ENCODE measurements around the gene ZDHHC13. TPM values are rescaled to one million over a fixed set of nuclear protein-coding genes. Genes with fewer than 3 reads are reported as not detected.

Gene ZDHHC13
- polyA plus RNA-seq, 2 of the 4 experiments (the other 2 are of a cell fraction): 17.6 to 34.3 TPM

DNA sequence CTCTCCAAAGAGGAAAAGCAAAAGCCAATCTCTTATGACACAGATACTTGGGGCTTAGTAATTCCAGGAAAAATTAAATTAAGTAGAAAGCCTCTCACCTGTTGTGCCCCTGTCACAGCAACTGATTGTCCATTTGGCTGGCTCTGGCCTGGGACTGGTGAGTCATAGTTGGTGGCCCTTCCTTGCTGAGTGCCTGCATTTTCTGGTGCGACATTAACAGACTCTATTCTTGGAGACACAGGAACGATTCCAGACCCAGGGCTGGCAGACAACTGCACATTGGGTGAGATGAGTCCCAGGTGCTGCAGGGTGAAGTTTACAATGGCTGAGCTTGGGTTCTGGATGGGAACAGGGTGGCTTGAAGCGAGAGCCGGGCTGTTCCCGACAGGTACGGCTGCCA, 108.2 kb downstream of the ZDHHC13 start:
- FAIRE-seq: no peak

DNA sequence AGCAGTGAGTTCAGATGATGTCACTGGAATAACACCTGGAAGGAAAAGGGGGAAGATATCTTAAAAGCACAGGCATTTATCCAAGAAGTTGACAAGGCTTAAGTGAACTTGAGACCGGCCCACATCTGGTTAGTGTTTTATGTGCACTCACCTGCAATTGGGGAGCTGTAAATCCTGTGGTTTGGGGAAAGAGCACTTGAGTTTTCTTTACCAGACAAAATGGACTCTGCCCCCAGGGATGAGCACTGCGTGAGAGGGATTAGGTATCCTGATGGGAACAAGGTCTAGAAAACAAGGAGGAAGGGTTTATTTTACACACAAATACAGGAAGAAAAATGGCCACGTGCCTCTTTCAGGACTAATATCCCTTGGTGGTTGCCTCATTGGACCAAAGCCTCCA, 108.6 kb downstream of the ZDHHC13 start:
- no peaks in the 10 kb centered on the region for H3K4me1 ChIP-seq
- no peak overlapping the region for H3K27ac ChIP-seq
- FAIRE-seq: no peak
- no peaks in the 10 kb centered on the region for H3K9me3 ChIP-seq
- no peak overlapping the region for H3K4me3 ChIP-seq
- H3K4me2 ChIP-seq: no peak overlapping the region
- no peak for ATAC-seq
- DNase-seq (ENCODE audit: low read depth in 1 of 2, low spot score in 1 of 2): no peak
- ChIA-PET POLR2A (no interaction called here), CTCF (interaction anchor here (1.2 to 1.9 kb wide), 4 partner anchors 11 to 329 kb away, joined by 3 to 4 read pairs (median 4); no protein-coding TSS in a partner anchor)
- TF ChIP-seq SREBF2 (IDR thresholded peaks at IDR 0.05) (no peak), CHD4 (IDR thresholded peaks at IDR 0.05; ENCODE audit: borderline replicate concordance) (no peak), KDM5A (IDR thresholded peaks at IDR 0.05) (no peak), PHF8 (IDR thresholded peaks at IDR 0.05; ENCODE audit: borderline replicate concordance, low read depth) (no peak), RNF2 (IDR thresholded peaks at IDR 0.05; ENCODE audit: borderline replicate concordance, low read depth) (no peak), POLR2AphosphoS2 (conservative IDR thresholded peaks at IDR 0.05; ENCODE audit: low read length) (no peak)
- WGBS (ENCODE audit: missing lambda C conversion rate): 92% methylated on average over 3 of the region's 3 CpGs

More for the DNA sequence above, 108.2 kb downstream of the ZDHHC13 start:
- ATAC-seq: no peak
- Histone ChIP-seq H3K27ac (no peak overlapping the region), H3K9me3 (no peaks in the 10 kb centered on the region), H3K4me1 (no peaks in the 10 kb centered on the region), H3K4me3 (no peak overlapping the region), H3K4me2 (no peak overlapping the region)
- POLR2A ChIA-PET: no interaction called here
- 95% methylated on average over 6 of the region's 6 CpGs for WGBS (ENCODE audit: missing lambda C conversion rate)
- CTCF ChIA-PET: interaction anchor here (0.6 to 1.9 kb wide), 5 partner anchors 10 to 917 kb away, joined by 3 to 4 read pairs (median 3); no protein-coding TSS in a partner anchor
- TF ChIP-seq MAZ (IDR thresholded peaks at IDR 0.05; ENCODE audit: borderline replicate concordance, low read depth, low read length) (no peak), CEBPB (IDR thresholded peaks at IDR 0.05) (no peak), TP53 (CRISPR knock-in tag; IDR thresholded peaks at IDR 0.05) (no peak), CHD2 (IDR thresholded peaks at IDR 0.05; ENCODE audit: low read length, partially characterized antibody) (no peak), CHD4 (IDR thresholded peaks at IDR 0.05; ENCODE audit: borderline replicate concordance) (no peak), MYC (IDR thresholded peaks at IDR 0.05; ENCODE audit: borderline replicate concordance, low read length) (no peak), HOXB5 (CRISPR knock-in tag; IDR thresholded peaks at IDR 0.05) (no peak), RAD21 (conservative IDR thresholded peaks at IDR 0.05 in 1 of 2, IDR thresholded peaks at IDR 0.05 in 1 of 2) (no peak)
- TF ChIP-seq, protein P1, sequence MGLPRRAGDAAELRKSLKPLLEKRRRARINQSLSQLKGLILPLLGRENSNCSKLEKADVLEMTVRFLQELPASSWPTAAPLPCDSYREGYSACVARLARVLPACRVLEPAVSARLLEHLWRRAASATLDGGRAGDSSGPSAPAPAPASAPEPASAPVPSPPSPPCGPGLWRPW (IDR thresholded peaks at IDR 0.05): no peak
- DNase-seq (ENCODE audit: low read depth in 1 of 2, low spot score in 1 of 2): no peak

Other genes starting within 250 kb of the ZDHHC13 start
- gene MRGPRX1, start 177.8 kb upstream of the ZDHHC13 start, polyA plus RNA-seq (2011; rRNA removed): not detected in 2 replicates
- not detected in 3 replicates for gene MRGPRX1, start 177.8 kb upstream of the ZDHHC13 start, polyA plus RNA-seq (2017; fragmentation: RNase III; extraction: RNeasy Plus Mini Kit Qiagen cat#74134 plus additional on column Dnase treatment)
- gene MRGPRX2, start 56.5 kb upstream of the ZDHHC13 start, polyA plus RNA-seq (2011; rRNA removed): not detected in 2 replicates
- gene MRGPRX2, start 56.5 kb upstream of the ZDHHC13 start, polyA plus RNA-seq (2017; fragmentation: RNase III; extraction: RNeasy Plus Mini Kit Qiagen cat#74134 plus additional on column Dnase treatment): not detected in 3 replicates
- gene CSRP3, start 84.8 kb downstream of the ZDHHC13 start, polyA plus RNA-seq (2011; rRNA removed): not detected in 2 replicates
- not detected in 3 replicates for gene CSRP3, start 84.8 kb downstream of the ZDHHC13 start, polyA plus RNA-seq (2017; fragmentation: RNase III; extraction: RNeasy Plus Mini Kit Qiagen cat#74134 plus additional on column Dnase treatment)
- gene E2F8, start 123.8 kb downstream of the ZDHHC13 start, polyA plus RNA-seq (2011; rRNA removed): 6.7 and 7.4 TPM in 2 replicates
- 5.7 to 6.4 TPM (median 6.0 TPM) in 3 replicates for gene E2F8, start 123.8 kb downstream of the ZDHHC13 start, polyA plus RNA-seq (2017; fragmentation: RNase III; extraction: RNeasy Plus Mini Kit Qiagen cat#74134 plus additional on column Dnase treatment)